IMR-90 (cell line): ENCODE results near the gene CSF1.

ENCODE experiments used
- CHD1 ChIP-seq: IDR thresholded peaks from 2 replicates; pipeline ENCODE4 v1.6.1; 2012; ENCODE audit warnings: low read depth, low read length, improper control_type of control experiment
- MXI1 ChIP-seq: IDR thresholded peaks from 2 replicates; pipeline ENCODE4 v1.6.1; 2012; ENCODE audit warnings: low read depth, mild to moderate bottlenecking, low read length, moderate library complexity, borderline replicate concordance
- TF ChIP-seq, protein P1 (sequence below): conservative IDR thresholded peaks from 2 replicates; pipeline ENCODE4 v1.5.1; 2012; ENCODE audit warnings: mild to moderate bottlenecking, low read depth, low read length, improper control_type of control experiment

DNA sequence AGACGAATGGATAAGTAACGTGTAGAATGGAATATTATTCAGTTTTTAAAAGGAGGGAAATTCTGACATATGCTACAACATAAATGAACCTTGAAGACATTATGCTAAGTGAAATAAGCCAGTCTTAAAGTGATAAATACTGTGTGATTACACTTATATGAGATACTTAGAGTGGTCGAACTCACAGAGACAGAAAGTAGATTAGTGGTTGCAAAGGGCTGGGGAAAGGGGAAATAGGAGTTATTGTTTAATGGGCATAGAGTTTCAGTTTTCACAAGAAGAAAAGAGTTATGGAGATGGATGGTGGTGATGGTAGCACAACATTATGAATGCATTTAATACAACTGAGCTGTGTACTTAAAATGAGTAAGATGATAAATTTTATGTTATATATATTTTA, 59.3 kb downstream of the CSF1 start:
- TF ChIP-seq MXI1 (no peak), CHD1 (no peak)
- TF ChIP-seq, protein P1, sequence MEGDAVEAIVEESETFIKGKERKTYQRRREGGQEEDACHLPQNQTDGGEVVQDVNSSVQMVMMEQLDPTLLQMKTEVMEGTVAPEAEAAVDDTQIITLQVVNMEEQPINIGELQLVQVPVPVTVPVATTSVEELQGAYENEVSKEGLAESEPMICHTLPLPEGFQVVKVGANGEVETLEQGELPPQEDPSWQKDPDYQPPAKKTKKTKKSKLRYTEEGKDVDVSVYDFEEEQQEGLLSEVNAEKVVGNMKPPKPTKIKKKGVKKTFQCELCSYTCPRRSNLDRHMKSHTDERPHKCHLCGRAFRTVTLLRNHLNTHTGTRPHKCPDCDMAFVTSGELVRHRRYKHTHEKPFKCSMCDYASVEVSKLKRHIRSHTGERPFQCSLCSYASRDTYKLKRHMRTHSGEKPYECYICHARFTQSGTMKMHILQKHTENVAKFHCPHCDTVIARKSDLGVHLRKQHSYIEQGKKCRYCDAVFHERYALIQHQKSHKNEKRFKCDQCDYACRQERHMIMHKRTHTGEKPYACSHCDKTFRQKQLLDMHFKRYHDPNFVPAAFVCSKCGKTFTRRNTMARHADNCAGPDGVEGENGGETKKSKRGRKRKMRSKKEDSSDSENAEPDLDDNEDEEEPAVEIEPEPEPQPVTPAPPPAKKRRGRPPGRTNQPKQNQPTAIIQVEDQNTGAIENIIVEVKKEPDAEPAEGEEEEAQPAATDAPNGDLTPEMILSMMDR, result no peak
